ENCODE data around the gene LTF.

Gene LTF

GRCh38 chr3:46454606-46455005 lies 10.1 kb downstream of the LTF start:
- peak overlapping the region; percentile 59 for H2BK5ac ChIP-seq (ENCODE audit: low read length)
- H2BK15ac ChIP-seq (ENCODE audit: low read length) = peak overlapping the region; percentile 47
- no peak overlapping the region for H2BK12ac ChIP-seq (ENCODE audit: low read length)
- peak overlapping the region; percentile 57 for H3K23ac ChIP-seq (ENCODE audit: low read depth, low read length, poor library complexity)
- H2AK5ac ChIP-seq (ENCODE audit: low read depth, low read length) = no peak overlapping the region
- H3K9ac ChIP-seq (ENCODE audit: low read depth, low read length, poor library complexity) = no peak overlapping the region
- H3K36me3 ChIP-seq (replicated peaks in 1 of 2; ENCODE audit: control insufficient read depth in 2 of 2, insufficient read depth in 2 of 2, low read length in 2 of 2) = no peaks in the 10 kb centered on the region
- no peak overlapping the region for H3K14ac ChIP-seq (ENCODE audit: low read length)
- no peaks in the 10 kb centered on the region for H3K79me1 ChIP-seq (ENCODE audit: low read depth, low read length)
- no peak for DNase-seq (ENCODE audit: low spot score)
- no peak overlapping the region for H3K27ac ChIP-seq (replicated peaks; ENCODE audit: low read length)
- H3K4me1 ChIP-seq (ENCODE audit: control insufficient read depth in 2 of 2, insufficient read depth in 1 of 2, low read depth in 1 of 2, low read length in 2 of 2) = no peaks in the 10 kb centered on the region
- H4K8ac ChIP-seq (ENCODE audit: low read depth, low read length) = peak overlapping the region; percentile 31
- no peak overlapping the region for H3K4me2 ChIP-seq (ENCODE audit: insufficient read depth, low read length, poor library complexity, severe bottlenecking)
- no peak overlapping the region for H3K4ac ChIP-seq (ENCODE audit: low read length)
- no peaks in the 10 kb centered on the region for H3K27me3 ChIP-seq (ENCODE audit: control insufficient read depth in 3 of 3, insufficient read depth in 3 of 3, low read depth in 1 of 3, low read length in 3 of 3)
- no peaks in the 10 kb centered on the region for H3K9me3 ChIP-seq (replicated peaks in 1 of 2; ENCODE audit: control insufficient read depth in 2 of 2, insufficient read depth in 1 of 2, low read depth in 1 of 2, low read length in 2 of 2)
- no peak overlapping the region for H2BK120ac ChIP-seq (ENCODE audit: low read depth, low read length)
- H4K91ac ChIP-seq (ENCODE audit: low read depth, low read length, poor library complexity) = no peak overlapping the region
- peak overlapping the region in 1 of 2 donors; percentile 2 for H3K4me3 ChIP-seq (ENCODE audit: low read length in 2 of 2)
- no CpG with 5 or more reads among the region's 7 CpGs for WGBS, 2 donors (ENCODE audit: extremely low coverage in 2 of 2, insufficient read length in 2 of 2, insufficient replicate concordance in 1 of 2)
- H2AFZ ChIP-seq (ENCODE audit: low read length) = no peak overlapping the region
- H3K18ac ChIP-seq (ENCODE audit: low read length) = no peak overlapping the region

- H2BK5ac ChIP-seq (ENCODE audit: low read length) = no peak overlapping the region
- no peaks in the 10 kb centered on the region for H3K27me3 ChIP-seq (ENCODE audit: control insufficient read depth in 3 of 3, insufficient read depth in 3 of 3, low read depth in 1 of 3, low read length in 3 of 3)
- no peak overlapping the region for H3K23ac ChIP-seq (ENCODE audit: low read depth, low read length, poor library complexity)
- H3K4me2 ChIP-seq (ENCODE audit: insufficient read depth, low read length, poor library complexity, severe bottlenecking) = no peak overlapping the region
- no peak overlapping the region for H2BK15ac ChIP-seq (ENCODE audit: low read length)
- no peak overlapping the region for H3K4ac ChIP-seq (ENCODE audit: low read length)
- no peak overlapping the region for H2AK5ac ChIP-seq (ENCODE audit: low read depth, low read length)
- H3K36me3 ChIP-seq (replicated peaks in 1 of 2; ENCODE audit: control insufficient read depth in 2 of 2, insufficient read depth in 2 of 2, low read length in 2 of 2) = no peaks in the 10 kb centered on the region
- no peak overlapping the region for H2AFZ ChIP-seq (ENCODE audit: low read length)
- no peak overlapping the region for H2BK12ac ChIP-seq (ENCODE audit: low read length)
- H3K4me3 ChIP-seq (ENCODE audit: low read length in 2 of 2) = no peak overlapping the region
- no peaks in the 10 kb centered on the region for H3K79me1 ChIP-seq (ENCODE audit: low read depth, low read length)
- no peak for DNase-seq (ENCODE audit: low spot score)
- no peak overlapping the region for H2BK120ac ChIP-seq (ENCODE audit: low read depth, low read length)
- H3K9me3 ChIP-seq (replicated peaks in 1 of 2; ENCODE audit: control insufficient read depth in 2 of 2, insufficient read depth in 1 of 2, low read depth in 1 of 2, low read length in 2 of 2) = no peaks in the 10 kb centered on the region
- no peak overlapping the region for H4K8ac ChIP-seq (ENCODE audit: low read depth, low read length)
- no peaks in the 10 kb centered on the region for H3K4me1 ChIP-seq (ENCODE audit: control insufficient read depth in 2 of 2, insufficient read depth in 1 of 2, low read depth in 1 of 2, low read length in 2 of 2)
- no peak overlapping the region for H3K18ac ChIP-seq (ENCODE audit: low read length)
- no peak overlapping the region for H4K91ac ChIP-seq (ENCODE audit: low read depth, low read length, poor library complexity)
- no peak overlapping the region for H3K14ac ChIP-seq (ENCODE audit: low read length)
- no peak overlapping the region for H3K9ac ChIP-seq (ENCODE audit: low read depth, low read length, poor library complexity)
- no CpG with 5 or more reads among the region's 3 CpGs for WGBS, 2 donors (ENCODE audit: extremely low coverage in 2 of 2, insufficient read length in 2 of 2, insufficient replicate concordance in 1 of 2)
- H3K27ac ChIP-seq (replicated peaks; ENCODE audit: low read length) = no peak overlapping the region
These were observed 10.5 kb downstream of the LTF start for GRCh38 chr3:46454209-46454595.

GRCh38 chr3:46453526-46454208 lies 11.0 kb downstream of the LTF start:
- Histone ChIP-seq H3K18ac (ENCODE audit: low read length) (no peak overlapping the region), H2BK120ac (ENCODE audit: low read depth, low read length) (no peak overlapping the region), H3K14ac (ENCODE audit: low read length) (no peak overlapping the region), H3K27me3 (ENCODE audit: control insufficient read depth in 3 of 3, insufficient read depth in 3 of 3, low read depth in 1 of 3, low read length in 3 of 3) (no peaks in the 10 kb centered on the region), H2BK12ac (ENCODE audit: low read length) (no peak overlapping the region), H2AFZ (ENCODE audit: low read length) (no peak overlapping the region), H3K79me1 (ENCODE audit: low read depth, low read length) (no peaks in the 10 kb centered on the region), H2BK15ac (ENCODE audit: low read length) (no peak overlapping the region), H4K91ac (ENCODE audit: low read depth, low read length, poor library complexity) (no peak overlapping the region), H2BK5ac (ENCODE audit: low read length) (no peak overlapping the region), H3K36me3 (replicated peaks in 1 of 2; ENCODE audit: control insufficient read depth in 2 of 2, insufficient read depth in 2 of 2, low read length in 2 of 2) (no peaks in the 10 kb centered on the region), H3K4ac (ENCODE audit: low read length) (no peak overlapping the region), H3K4me2 (ENCODE audit: insufficient read depth, low read length, poor library complexity, severe bottlenecking) (no peak overlapping the region), H2AK5ac (ENCODE audit: low read depth, low read length) (no peak overlapping the region), H3K9me3 (replicated peaks in 1 of 2; ENCODE audit: control insufficient read depth in 2 of 2, insufficient read depth in 1 of 2, low read depth in 1 of 2, low read length in 2 of 2) (no peaks in the 10 kb centered on the region), H4K8ac (ENCODE audit: low read depth, low read length) (no peak overlapping the region), H3K27ac (replicated peaks; ENCODE audit: low read length) (no peak overlapping the region), H3K4me1 (ENCODE audit: control insufficient read depth in 2 of 2, insufficient read depth in 1 of 2, low read depth in 1 of 2, low read length in 2 of 2) (no peaks in the 10 kb centered on the region), H3K9ac (ENCODE audit: low read depth, low read length, poor library complexity) (no peak overlapping the region), H3K4me3 (ENCODE audit: low read length in 2 of 2) (no peak overlapping the region), H3K23ac (ENCODE audit: low read depth, low read length, poor library complexity) (no peak overlapping the region)
- no CpG with 5 or more reads among the region's 7 CpGs for WGBS, 2 donors (ENCODE audit: extremely low coverage in 2 of 2, insufficient read length in 2 of 2, insufficient replicate concordance in 1 of 2)
- no peak for DNase-seq (ENCODE audit: low spot score)

- Histone ChIP-seq H3K18ac (ENCODE audit: low read length) (no peak overlapping the region), H2BK15ac (ENCODE audit: low read length) (no peak overlapping the region), H4K91ac (ENCODE audit: low read depth, low read length, poor library complexity) (no peak overlapping the region), H3K9me3 (replicated peaks in 1 of 2; ENCODE audit: control insufficient read depth in 2 of 2, insufficient read depth in 1 of 2, low read depth in 1 of 2, low read length in 2 of 2) (no peaks in the 10 kb centered on the region), H2BK5ac (ENCODE audit: low read length) (no peak overlapping the region), H3K27me3 (ENCODE audit: control insufficient read depth in 3 of 3, insufficient read depth in 3 of 3, low read depth in 1 of 3, low read length in 3 of 3) (no peaks in the 10 kb centered on the region), H3K4me1 (ENCODE audit: control insufficient read depth in 2 of 2, insufficient read depth in 1 of 2, low read depth in 1 of 2, low read length in 2 of 2) (peaks cover 0 to 2% of the 10 kb centered on the region in 2 donors), H3K36me3 (replicated peaks in 1 of 2; ENCODE audit: control insufficient read depth in 2 of 2, insufficient read depth in 2 of 2, low read length in 2 of 2) (no peaks in the 10 kb centered on the region), H3K4ac (ENCODE audit: low read length) (peak overlapping the region; percentile 55), H2BK12ac (ENCODE audit: low read length) (no peak overlapping the region), H2AK5ac (ENCODE audit: low read depth, low read length) (no peak overlapping the region), H3K9ac (ENCODE audit: low read depth, low read length, poor library complexity) (no peak overlapping the region), H3K79me1 (ENCODE audit: low read depth, low read length) (no peaks in the 10 kb centered on the region), H3K27ac (replicated peaks; ENCODE audit: low read length) (no peak overlapping the region), H3K4me2 (ENCODE audit: insufficient read depth, low read length, poor library complexity, severe bottlenecking) (no peak overlapping the region), H4K8ac (ENCODE audit: low read depth, low read length) (peak overlapping the region; percentile 83), H2AFZ (ENCODE audit: low read length) (no peak overlapping the region), H3K23ac (ENCODE audit: low read depth, low read length, poor library complexity) (peak overlapping the region; percentile 28), H3K14ac (ENCODE audit: low read length) (no peak overlapping the region), H2BK120ac (ENCODE audit: low read depth, low read length) (no peak overlapping the region), H3K4me3 (ENCODE audit: low read length in 2 of 2) (no peak overlapping the region)
- WGBS, 2 donors (ENCODE audit: extremely low coverage in 2 of 2, insufficient read length in 2 of 2, insufficient replicate concordance in 1 of 2) = no CpG with 5 or more reads among the region's 14 CpGs
- no peak for DNase-seq (ENCODE audit: low spot score)
These were observed 14.8 kb downstream of the LTF start for GRCh38 chr3:46449755-46450552.

Measured in neuronal stem cell (in vitro differentiated cells).